ENCODE results near the gene ELMOD3. TPM values are rescaled to one million over a fixed set of nuclear protein-coding genes. Genes with fewer than 3 reads are reported as not detected.
A peak's percentile ranks its signal among the peaks of the same experiment; 100 is the strongest.

Gene ELMOD3
- polyA plus RNA-seq, 6 donors from 2014 or later: 9.8 to 23.1 (median 13.8) TPM

DNA sequence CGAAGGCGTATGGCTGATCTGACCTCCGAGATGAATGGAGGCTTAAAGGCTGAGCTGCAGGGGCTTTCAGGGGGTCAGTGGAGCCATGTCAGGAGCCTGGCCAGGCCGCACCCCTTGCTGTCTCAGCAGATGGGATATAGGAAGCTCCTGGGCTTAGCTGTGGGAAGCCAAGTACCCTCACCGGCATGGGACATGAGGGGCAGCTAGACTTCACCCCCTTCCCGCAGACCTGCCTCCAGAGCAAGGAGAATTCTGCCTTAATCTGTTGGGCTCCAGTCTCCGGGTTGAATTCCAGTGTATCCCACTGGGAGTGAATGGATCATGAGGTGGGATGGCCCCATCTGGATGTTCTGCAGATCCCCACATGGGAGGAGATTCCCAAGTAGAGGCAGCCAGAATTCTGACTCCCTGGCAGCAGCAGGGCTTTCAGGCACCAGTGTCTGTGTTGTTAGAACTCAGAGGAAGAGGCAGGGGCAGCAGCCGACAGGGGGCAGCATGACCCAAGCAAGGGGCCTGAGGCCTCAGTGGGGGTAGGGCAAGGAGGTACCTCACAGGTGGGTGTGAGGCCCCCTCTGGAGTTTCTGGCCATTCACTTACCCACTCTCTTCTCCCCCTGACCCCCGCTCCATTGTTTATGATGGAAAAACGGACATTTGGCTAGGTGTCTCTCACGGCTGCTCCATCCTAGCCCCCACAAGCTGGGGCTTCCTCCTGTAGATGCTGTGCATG lies 36.5 kb downstream of the ELMOD3 start:
- DNase-seq: peak; percentile 74
- Mint-ChIP-seq H3K9me3 (no peaks in the 10 kb centered on the region), H3K27ac (peak overlapping the region; percentile 67 to 97 (median 91)), H3K36me3 (peaks cover 0 to 7% of the 10 kb centered on the region in 2 donors), H3K27me3 (no peaks in the 10 kb centered on the region), H3K4me3 (peak overlapping the region in 4 of 8 donors; percentile 22 to 57 (median 42)), H3K4me1 (peaks cover 16 to 41% (median 29%) of the 10 kb centered on the region in 3 donors)
- ATAC-seq (ENCODE audit: low read depth in 2 of 2): peak; percentile 18 to 41

DNA sequence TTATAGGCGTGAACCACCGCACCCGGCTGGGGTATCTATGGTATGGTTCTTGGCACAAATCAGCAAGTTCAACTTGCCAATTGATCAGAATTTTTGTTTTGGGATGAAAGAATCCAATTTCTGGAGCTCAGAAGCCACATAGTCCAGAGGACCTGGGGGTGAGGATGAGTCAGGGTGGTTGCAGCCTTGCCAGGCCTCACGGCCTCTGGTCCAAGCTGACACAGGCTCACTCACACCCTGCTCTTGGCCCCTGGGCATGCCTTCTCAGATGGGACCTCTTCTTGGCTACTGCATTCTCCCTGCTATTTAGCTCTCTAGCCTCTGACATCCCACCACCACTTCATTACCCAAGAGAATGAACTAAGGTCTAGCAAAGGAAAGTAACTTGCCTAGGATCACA lies 39.3 kb downstream of the ELMOD3 start:
- Mint-ChIP-seq H3K9me3 (no peaks in the 10 kb centered on the region), H3K4me1 (peaks cover 16 to 46% (median 41%) of the 10 kb centered on the region in 3 donors), H3K4me3 (peak overlapping the region in 2 of 8 donors; percentile 9), H3K36me3 (peaks cover 0 to 20% of the 10 kb centered on the region in 2 donors), H3K27me3 (no peaks in the 10 kb centered on the region), H3K27ac (peak overlapping the region; percentile 11 to 97 (median 89))
- no peak for ATAC-seq (ENCODE audit: low read depth in 2 of 2)
- no peak for DNase-seq

DNA sequence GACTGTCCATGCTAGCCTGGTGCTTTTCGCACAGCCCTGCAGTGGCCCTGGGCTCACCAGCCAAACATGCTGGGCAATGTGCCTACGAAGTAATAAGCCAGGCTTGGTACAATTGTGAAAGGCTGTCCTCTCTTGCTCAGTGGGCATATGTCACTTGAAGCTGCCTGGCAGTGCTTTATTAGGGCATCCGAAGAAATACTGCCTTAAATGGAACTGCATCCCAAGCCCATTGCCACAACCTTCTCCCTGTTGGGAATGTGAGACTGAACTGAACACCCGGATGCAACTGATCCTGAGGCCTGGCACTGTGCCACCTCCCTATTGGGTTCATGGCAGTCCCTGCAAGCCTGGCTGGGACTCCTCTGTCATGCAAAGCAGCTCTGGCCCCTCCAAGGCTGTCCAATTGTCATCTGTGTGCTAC lies 39.7 kb downstream of the ELMOD3 start:
- peaks cover 16 to 48% (median 41%) of the 10 kb centered on the region in 3 donors for H3K4me1 Mint-ChIP-seq
- H3K36me3 Mint-ChIP-seq: peaks cover 0 to 25% of the 10 kb centered on the region in 2 donors
- no peaks in the 10 kb centered on the region for H3K9me3 Mint-ChIP-seq
- peak overlapping the region in 1 of 8 donors; percentile 9 for H3K4me3 Mint-ChIP-seq
- ATAC-seq (ENCODE audit: low read depth in 2 of 2) (no peak), DNase-seq (no peak)
- H3K27me3 Mint-ChIP-seq: no peaks in the 10 kb centered on the region
- H3K27ac Mint-ChIP-seq: peak overlapping the region; percentile 41 to 91 (median 77)

DNA sequence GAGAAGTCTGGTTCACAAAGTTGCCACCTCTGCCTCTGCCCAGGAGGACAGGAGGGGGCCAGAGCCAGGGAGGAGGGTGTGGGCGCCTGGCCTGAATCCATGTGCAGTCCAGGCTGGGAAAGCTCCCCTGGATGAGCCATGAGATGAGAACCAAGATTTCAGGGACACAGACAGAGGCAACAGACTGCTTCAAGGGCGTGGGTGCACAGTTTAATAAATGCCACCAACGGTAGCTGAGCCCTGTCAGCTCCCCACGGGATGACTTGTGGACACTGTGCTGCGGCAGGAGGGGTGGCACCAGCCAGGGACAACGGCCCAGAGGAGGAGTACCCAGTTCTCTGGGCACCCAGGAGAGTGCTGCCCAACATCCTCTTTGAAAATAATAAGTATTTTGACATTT lies 40.4 kb downstream of the ELMOD3 start:
- no peak for ATAC-seq (ENCODE audit: low read depth in 2 of 2)

DNA sequence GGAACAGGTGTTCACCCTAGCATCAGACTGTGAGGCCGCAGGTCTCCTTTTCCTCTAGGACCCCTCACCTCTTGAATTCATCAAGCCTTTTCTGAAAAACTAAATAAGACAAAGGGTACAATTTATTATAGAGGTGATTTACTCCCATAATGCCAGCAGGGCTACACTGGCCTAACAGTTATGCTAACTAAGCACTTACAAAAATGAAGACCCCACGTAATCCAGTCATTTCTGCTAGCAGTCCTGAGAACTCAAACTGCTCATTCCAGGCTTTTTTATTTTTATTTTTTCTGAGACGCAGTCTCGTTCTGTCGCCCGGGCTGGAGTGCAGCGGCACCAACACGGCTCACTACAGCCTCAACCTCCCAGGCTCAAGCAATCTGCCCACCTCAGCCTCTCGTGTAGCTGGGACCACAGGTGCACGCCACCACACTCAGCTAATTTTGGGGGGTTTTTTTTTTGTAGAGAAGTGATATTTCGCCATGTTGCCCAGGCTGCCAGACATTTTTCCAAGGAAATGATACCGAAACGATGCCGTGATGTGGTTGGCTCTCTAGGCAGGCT lies 41.4 kb downstream of the ELMOD3 start:
- H3K4me1 Mint-ChIP-seq: peaks cover 16 to 50% (median 47%) of the 10 kb centered on the region in 3 donors
- no peaks in the 10 kb centered on the region for H3K9me3 Mint-ChIP-seq
- H3K36me3 Mint-ChIP-seq: peaks cover 0 to 31% of the 10 kb centered on the region in 2 donors
- no peak overlapping the region for H3K4me3 Mint-ChIP-seq
- no peaks in the 10 kb centered on the region for H3K27me3 Mint-ChIP-seq
- DNase-seq (no peak), ATAC-seq (ENCODE audit: low read depth in 2 of 2) (no peak)
- peak overlapping the region in 2 of 6 donors; percentile 70 to 80 for H3K27ac Mint-ChIP-seq

More for the DNA sequence above, 40.4 kb downstream of the ELMOD3 start:
- Mint-ChIP-seq H3K4me1 (peaks cover 16 to 48% (median 42%) of the 10 kb centered on the region in 3 donors), H3K4me3 (no peak overlapping the region), H3K27ac (peak overlapping the region in 5 of 6 donors; percentile 44 to 87 (median 58)), H3K36me3 (peaks cover 0 to 27% of the 10 kb centered on the region in 2 donors), H3K27me3 (no peaks in the 10 kb centered on the region), H3K9me3 (no peaks in the 10 kb centered on the region)
- no peak for DNase-seq

DNA sequence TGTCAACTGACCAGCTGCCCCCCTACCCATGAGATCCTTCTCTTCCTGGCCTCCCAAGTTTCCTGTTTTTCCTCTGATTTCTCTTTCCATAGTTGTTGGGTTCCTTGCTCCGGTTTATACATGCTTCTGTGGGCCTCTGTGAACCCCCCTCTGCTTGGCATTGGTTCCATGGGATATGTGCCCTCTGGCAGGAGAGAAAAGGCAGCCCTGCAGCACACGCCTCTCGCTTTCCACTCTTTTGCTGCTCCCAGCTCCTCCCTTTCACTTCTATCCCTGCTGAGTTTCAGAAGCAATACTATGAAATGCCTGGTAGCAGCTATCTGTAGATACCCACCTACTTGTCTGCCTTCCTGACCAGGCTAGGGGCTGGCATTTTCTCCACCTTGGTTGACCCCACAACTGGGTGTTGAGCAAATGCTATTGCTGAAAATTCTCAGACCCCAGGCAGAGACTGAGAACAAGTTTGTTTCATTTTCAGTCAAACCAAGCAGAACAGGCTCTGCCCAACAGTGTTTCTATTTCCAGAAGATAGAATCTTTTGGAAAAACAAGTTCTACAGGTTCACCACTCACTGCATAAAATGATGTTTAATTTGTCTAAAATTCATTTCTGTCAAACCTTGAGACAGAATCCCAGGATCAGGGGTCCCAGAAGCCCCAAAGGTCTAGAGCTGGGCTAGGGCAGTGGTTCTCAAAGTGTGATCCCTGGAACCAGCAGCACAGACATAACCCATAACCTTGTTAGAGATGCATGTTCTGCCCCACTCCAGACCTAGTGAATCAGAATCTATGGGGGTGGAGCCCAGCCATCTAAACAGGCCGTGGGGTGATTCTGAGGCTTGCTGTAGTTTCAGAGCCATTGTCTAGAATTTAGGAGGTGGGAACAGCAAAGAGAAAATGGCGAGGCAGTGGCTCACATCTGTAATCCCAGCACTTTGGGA lies 42.2 kb downstream of the ELMOD3 start:
- Mint-ChIP-seq H3K27me3 (no peaks in the 10 kb centered on the region), H3K4me3 (peak overlapping the region in 1 of 8 donors; percentile 72), H3K27ac (peak overlapping the region in 4 of 6 donors; percentile 37 to 85 (median 74)), H3K9me3 (no peaks in the 10 kb centered on the region), H3K36me3 (peaks cover 0 to 33% of the 10 kb centered on the region in 2 donors), H3K4me1 (peaks cover 12 to 44% (median 42%) of the 10 kb centered on the region in 3 donors)
- DNase-seq (no peak), ATAC-seq (ENCODE audit: low read depth in 2 of 2) (no peak)

DNA sequence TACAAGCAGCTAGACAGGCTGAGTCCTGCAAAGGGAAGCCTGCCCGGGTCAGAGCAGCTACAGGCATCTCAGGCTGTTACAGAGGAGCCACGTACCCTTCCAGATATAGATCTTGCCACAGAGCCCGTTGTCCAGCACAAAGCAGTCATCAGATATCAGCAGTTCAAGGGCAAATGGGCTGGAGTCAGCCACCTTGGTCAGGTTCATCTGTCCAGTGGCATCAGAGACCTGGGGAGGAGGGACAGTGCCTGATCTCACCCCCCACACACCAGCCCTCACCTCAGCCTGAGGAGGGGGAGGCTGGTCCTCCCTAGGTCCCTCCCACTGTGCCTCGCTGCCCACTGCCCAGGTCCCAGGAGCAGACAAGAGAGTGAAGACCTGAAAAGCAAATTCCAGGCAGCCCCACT lies 43.4 kb downstream of the ELMOD3 start:
- Mint-ChIP-seq H3K4me3 (no peak overlapping the region), H3K36me3 (peaks cover 0 to 38% of the 10 kb centered on the region in 2 donors), H3K27ac (peak overlapping the region in 1 of 6 donors; percentile 70), H3K4me1 (peaks cover 13 to 44% (median 40%) of the 10 kb centered on the region in 3 donors), H3K27me3 (no peaks in the 10 kb centered on the region), H3K9me3 (no peaks in the 10 kb centered on the region)
- DNase-seq: no peak
- ATAC-seq (ENCODE audit: low read depth in 2 of 2): no peak

DNA sequence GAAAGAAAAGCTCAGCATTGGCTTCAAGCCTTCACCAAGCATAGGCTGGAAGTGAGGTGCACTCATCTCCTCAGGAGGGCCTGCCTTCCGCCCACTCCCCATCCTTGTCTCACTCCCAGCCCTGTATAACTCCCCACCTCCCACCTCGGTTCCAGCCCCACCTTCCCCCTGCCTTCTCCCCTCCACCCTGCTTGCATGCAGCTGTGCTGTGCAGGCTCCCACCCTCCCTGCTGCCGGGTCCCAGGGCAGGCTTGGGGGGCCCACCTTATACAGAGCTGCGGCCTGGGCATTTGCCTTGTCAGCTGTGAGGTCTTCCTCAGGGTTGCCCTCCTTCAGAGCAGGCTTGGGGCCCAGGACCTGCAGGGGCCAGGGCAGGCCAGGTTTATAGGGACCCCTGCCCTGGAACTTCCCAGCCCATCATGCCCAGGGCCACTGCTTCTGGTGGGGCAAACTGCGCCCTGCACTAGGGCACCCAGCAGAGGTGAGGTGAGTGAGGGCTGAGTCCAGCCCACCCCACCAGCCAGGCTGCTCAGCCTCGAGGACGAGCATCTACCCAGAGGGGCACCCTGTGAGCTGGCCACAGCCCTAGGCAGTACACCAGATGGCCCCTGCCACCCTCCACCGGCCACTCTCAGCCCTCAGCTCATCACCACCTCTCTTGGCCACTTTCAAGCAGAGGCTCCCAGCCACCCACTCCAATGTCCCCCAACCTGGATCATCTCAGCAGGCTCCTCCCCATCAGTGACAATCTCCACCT lies 44.0 kb downstream of the ELMOD3 start:
- Mint-ChIP-seq H3K27ac (peak overlapping the region in 2 of 6 donors; percentile 26 to 70), H3K4me3 (no peak overlapping the region), H3K36me3 (peaks cover 0 to 38% of the 10 kb centered on the region in 2 donors), H3K9me3 (no peaks in the 10 kb centered on the region), H3K27me3 (no peaks in the 10 kb centered on the region), H3K4me1 (peaks cover 13 to 41% (median 35%) of the 10 kb centered on the region in 3 donors)
- ATAC-seq (ENCODE audit: low read depth in 2 of 2) (no peak), DNase-seq (no peak)

DNA sequence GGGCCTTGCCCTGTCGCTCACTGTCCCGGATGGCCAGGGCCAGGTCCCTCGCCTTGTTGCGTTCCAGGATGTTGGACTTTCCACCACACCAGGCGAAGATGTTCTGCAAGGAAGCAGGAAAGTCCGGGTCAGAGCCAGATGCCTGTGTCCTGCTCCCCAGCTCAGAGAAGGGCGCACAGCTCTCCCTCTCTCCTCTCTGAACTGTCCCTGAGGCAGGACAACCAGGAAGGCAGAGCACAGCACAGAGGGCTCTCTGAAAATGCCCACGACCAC lies 44.5 kb downstream of the ELMOD3 start:
- Mint-ChIP-seq H3K4me3 (peak overlapping the region in 1 of 8 donors; percentile 42), H3K27me3 (no peaks in the 10 kb centered on the region), H3K36me3 (peaks cover 0 to 38% of the 10 kb centered on the region in 2 donors), H3K27ac (peak overlapping the region in 4 of 6 donors; percentile 26 to 92 (median 79)), H3K4me1 (peaks cover 9 to 36% (median 30%) of the 10 kb centered on the region in 3 donors), H3K9me3 (no peaks in the 10 kb centered on the region)
- no peak for DNase-seq
- no peak for ATAC-seq (ENCODE audit: low read depth in 2 of 2)

DNA sequence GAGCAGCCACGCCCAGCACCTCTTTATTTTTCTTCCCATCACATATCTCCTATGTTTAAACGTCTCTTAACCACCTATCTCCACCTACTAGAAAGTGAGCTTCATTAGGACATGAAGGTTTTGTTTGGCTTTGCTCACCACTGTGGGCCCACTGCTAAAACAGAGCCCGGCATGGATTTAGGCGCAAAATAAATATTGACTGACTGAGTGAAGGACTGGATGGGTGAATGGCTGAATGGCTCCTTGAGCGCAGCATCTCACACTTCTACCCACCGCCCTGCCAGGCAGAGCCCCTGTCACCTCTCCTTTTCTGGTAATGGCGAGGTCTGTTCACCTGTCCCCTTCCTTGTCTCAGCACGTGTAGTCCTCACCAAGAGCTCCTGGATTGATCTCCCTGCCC lies 45.5 kb downstream of the ELMOD3 start:
- peaks cover 11 to 33% (median 32%) of the 10 kb centered on the region in 3 donors for H3K4me1 Mint-ChIP-seq
- H3K27ac Mint-ChIP-seq: peak overlapping the region in 2 of 6 donors; percentile 47 to 96
- DNase-seq (no peak), ATAC-seq (ENCODE audit: low read depth in 2 of 2) (no peak)
- no peaks in the 10 kb centered on the region for H3K27me3 Mint-ChIP-seq
- no peaks in the 10 kb centered on the region for H3K9me3 Mint-ChIP-seq
- peaks cover 0 to 38% of the 10 kb centered on the region in 2 donors for H3K36me3 Mint-ChIP-seq
- H3K4me3 Mint-ChIP-seq: no peak overlapping the region

DNA sequence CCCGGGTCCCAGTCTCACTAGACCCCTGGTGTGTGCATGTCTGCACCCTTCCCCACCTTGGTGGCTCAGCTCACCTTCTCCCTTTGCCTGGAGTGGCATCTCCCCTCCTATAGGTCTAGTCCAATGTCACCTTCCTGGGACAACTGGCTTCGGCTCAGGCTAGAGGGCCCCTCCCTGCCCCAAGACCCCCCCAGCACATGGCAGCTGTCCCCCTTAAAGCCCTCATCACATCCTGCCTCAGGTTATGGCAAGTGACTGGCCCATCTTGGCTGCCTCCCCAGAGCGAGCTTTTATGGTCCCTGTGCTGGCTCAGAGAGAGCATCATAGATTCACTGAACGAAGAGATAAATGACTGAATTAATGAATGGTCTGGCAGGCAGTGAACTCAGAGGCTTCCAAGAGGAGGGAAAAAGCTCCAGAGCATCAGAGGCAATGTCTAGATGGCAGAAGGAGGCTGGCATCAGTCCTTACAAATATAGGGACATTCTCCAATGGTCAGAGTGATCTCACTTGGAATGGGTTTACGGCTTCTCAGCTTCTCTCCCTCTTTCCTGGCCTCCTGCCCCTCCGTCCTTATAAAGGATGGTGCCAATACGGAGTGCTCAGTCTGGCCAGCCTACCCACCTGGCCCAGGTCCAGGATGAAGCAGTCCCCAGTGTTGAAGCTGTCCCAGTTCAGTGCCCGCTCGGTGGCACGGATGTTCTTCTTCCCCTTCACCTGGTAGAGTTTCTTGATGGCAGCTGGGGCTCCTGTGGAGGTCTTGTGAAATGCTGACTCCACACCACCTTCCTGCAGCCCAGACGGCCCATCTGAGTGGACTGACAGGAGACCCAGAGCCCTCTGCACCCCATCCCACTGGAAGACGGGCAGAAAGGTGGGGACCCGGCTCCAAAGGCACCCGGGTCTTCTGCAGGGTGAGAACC lies 46.2 kb downstream of the ELMOD3 start:
- H3K4me3 Mint-ChIP-seq: peak overlapping the region in 1 of 8 donors; percentile 5
- no peaks in the 10 kb centered on the region for H3K27me3 Mint-ChIP-seq
- ATAC-seq (ENCODE audit: low read depth in 2 of 2) (no peak), DNase-seq (no peak)
- peaks cover 0 to 38% of the 10 kb centered on the region in 2 donors for H3K36me3 Mint-ChIP-seq
- H3K4me1 Mint-ChIP-seq: peaks cover 19 to 40% (median 40%) of the 10 kb centered on the region in 3 donors
- peak overlapping the region in 4 of 6 donors; percentile 47 to 96 (median 68) for H3K27ac Mint-ChIP-seq
- no peaks in the 10 kb centered on the region for H3K9me3 Mint-ChIP-seq

DNA sequence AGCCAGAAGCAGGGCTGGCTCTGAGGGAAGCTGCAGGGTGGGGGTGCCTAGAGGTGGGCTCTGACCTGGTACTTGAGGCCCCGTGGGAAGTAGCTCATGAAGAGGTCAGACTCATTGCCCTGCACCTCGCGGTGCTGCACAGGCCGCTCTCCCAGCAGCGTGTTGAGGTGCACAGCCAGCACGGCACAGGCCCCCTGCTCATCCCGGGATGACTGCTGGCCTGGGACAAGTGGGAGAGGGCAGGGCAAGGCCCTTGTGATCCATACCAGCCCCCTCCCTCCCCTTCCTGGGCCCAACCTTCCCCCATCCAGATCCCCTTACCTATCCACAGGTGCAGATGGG lies 46.9 kb downstream of the ELMOD3 start:
- no peak for ATAC-seq (ENCODE audit: low read depth in 2 of 2)
- no peaks in the 10 kb centered on the region for H3K9me3 Mint-ChIP-seq
- no peak overlapping the region for H3K27ac Mint-ChIP-seq

More for the DNA sequence above, 46.9 kb downstream of the ELMOD3 start:
- Mint-ChIP-seq H3K27me3 (no peaks in the 10 kb centered on the region), H3K4me1 (peaks cover 19 to 47% (median 41%) of the 10 kb centered on the region in 3 donors), H3K36me3 (peaks cover 0 to 35% of the 10 kb centered on the region in 2 donors), H3K4me3 (no peak overlapping the region)
- no peak for DNase-seq

Data from naive B cell (primary cell).